Mesothelial cell of epicardium (in vitro differentiated cells): Measurements from ENCODE around the gene LYPD6. TPM values are rescaled to one million over a fixed set of nuclear protein-coding genes. Genes with fewer than 3 reads are reported as not detected.
"Not testable (repeated sequence)": the region's sequence is repeated elsewhere in the genome, so short reads cannot be mapped to it uniquely, and the experiment has no call there.

ENCODE experiments used
- DNase-seq, 2 experiments: peaks; one replicate each; pipeline ENCODE4 v3.0.0; 2021; ENCODE audit warnings: low spot score in 2 of 2; ENCODE audit not compliant: unreplicated experiment in 2 of 2
- H3K27ac Mint-ChIP-seq: 2 replicates; pipeline ENCODE4 v1.8.0; 2021; ENCODE audit warnings: mixed read lengths
- H3K27me3 Mint-ChIP-seq: 2 replicates; pipeline ENCODE4 v1.8.0; 2021; ENCODE audit warnings: low read depth, mixed read lengths
- H3K36me3 Mint-ChIP-seq: 2 replicates; pipeline ENCODE4 v1.8.0; 2021; ENCODE audit warnings: mixed read lengths
- H3K4me1 Mint-ChIP-seq: 2 replicates; pipeline ENCODE4 v1.8.0; 2021; ENCODE audit warnings: mixed read lengths
- H3K4me3 Mint-ChIP-seq: 2 replicates; pipeline ENCODE4 v1.8.0; 2021; ENCODE audit warnings: mild to moderate bottlenecking, moderate library complexity, mixed read lengths
- H3K9me3 Mint-ChIP-seq: 2 replicates; pipeline ENCODE4 v1.8.0; 2021; ENCODE audit warnings: mixed read lengths
- CTCF ChIP-seq: fragments of 200-600 bp; sonication (generic); IDR thresholded peaks from one replicate; pipeline ENCODE4 v1.5.0; 2021; ENCODE audit warnings: antibody characterized with exemption; ENCODE audit not compliant: unreplicated experiment
- total RNA-seq: library from RNA; stranded (reverse); gene quantifications from 3 replicates; pipeline ENCODE4 v1.2.1, GENCODE V29; 2021

LYPD6 gene
- total RNA-seq, 1 donor from 2014 or later = 16.2 TPM

GRCh38 chr2:149307014-149307413 lies 23.4 kb upstream of the LYPD6 start:
- Mint-ChIP-seq H3K4me3 (no peak overlapping the region), H3K27ac (peak overlapping the region; percentile 37), H3K36me3 (no peaks in the 10 kb centered on the region), H3K9me3 (no peaks in the 10 kb centered on the region), H3K27me3 (no peaks in the 10 kb centered on the region), H3K4me1 (peaks cover 27% of the 10 kb centered on the region)
- TF ChIP-seq CTCF = no peak
- no peak for DNase-seq

- H3K27ac Mint-ChIP-seq = no peak overlapping the region
- no peak for DNase-seq
- H3K4me3 Mint-ChIP-seq = no peak overlapping the region
- no peak for TF ChIP-seq CTCF
- no peaks in the 10 kb centered on the region for H3K9me3 Mint-ChIP-seq
- no peaks in the 10 kb centered on the region for H3K27me3 Mint-ChIP-seq
- H3K4me1 Mint-ChIP-seq = peaks cover 56% of the 10 kb centered on the region
- no peaks in the 10 kb centered on the region for H3K36me3 Mint-ChIP-seq
Observed at GRCh38 chr2:149310349-149310748, 20.0 kb upstream of the LYPD6 start.

GRCh38 chr2:149312039-149312438 lies 18.3 kb upstream of the LYPD6 start:
- Mint-ChIP-seq H3K36me3 (no peaks in the 10 kb centered on the region), H3K4me1 (peaks cover 54% of the 10 kb centered on the region), H3K27me3 (no peaks in the 10 kb centered on the region), H3K27ac (no peak overlapping the region), H3K9me3 (no peaks in the 10 kb centered on the region), H3K4me3 (no peak overlapping the region)
- no peak for TF ChIP-seq CTCF
- DNase-seq = no peak

GRCh38 chr2:149313512-149313972 lies 16.8 kb upstream of the LYPD6 start:
- H3K27ac Mint-ChIP-seq = peak overlapping the region; percentile 52

GRCh38 chr2:149314687-149315086 lies 15.7 kb upstream of the LYPD6 start:
- no peak for TF ChIP-seq CTCF
- Mint-ChIP-seq H3K27ac (peak overlapping the region; percentile 47), H3K36me3 (peaks cover 2% of the 10 kb centered on the region), H3K9me3 (peaks cover 4% of the 10 kb centered on the region), H3K4me1 (peaks cover 54% of the 10 kb centered on the region), H3K4me3 (no peak overlapping the region), H3K27me3 (no peaks in the 10 kb centered on the region)
- DNase-seq = no peak

More at GRCh38 chr2:149313512-149313972, 16.8 kb upstream of the LYPD6 start:
- peaks cover 4% of the 10 kb centered on the region for H3K9me3 Mint-ChIP-seq
- DNase-seq = peak; percentile 31 to 63
- no peaks in the 10 kb centered on the region for H3K27me3 Mint-ChIP-seq
- peaks cover 2% of the 10 kb centered on the region for H3K36me3 Mint-ChIP-seq
- peak; percentile 74 for TF ChIP-seq CTCF
- H3K4me3 Mint-ChIP-seq = peak overlapping the region; percentile 1
- peaks cover 54% of the 10 kb centered on the region for H3K4me1 Mint-ChIP-seq

GRCh38 chr2:149315461-149315860 lies 14.9 kb upstream of the LYPD6 start:
- H3K36me3 Mint-ChIP-seq = peaks cover 2% of the 10 kb centered on the region
- H3K4me3 Mint-ChIP-seq = no peak overlapping the region
- peaks cover 54% of the 10 kb centered on the region for H3K4me1 Mint-ChIP-seq
- no peak overlapping the region for H3K27ac Mint-ChIP-seq
- DNase-seq = no peak
- TF ChIP-seq CTCF = no peak
- no peaks in the 10 kb centered on the region for H3K27me3 Mint-ChIP-seq
- H3K9me3 Mint-ChIP-seq = peaks cover 4% of the 10 kb centered on the region

GRCh38 chr2:149318566-149318965 lies 11.8 kb upstream of the LYPD6 start:
- H3K4me1 Mint-ChIP-seq = peaks cover 45% of the 10 kb centered on the region
- H3K9me3 Mint-ChIP-seq, H3K4me3 Mint-ChIP-seq, H3K27ac Mint-ChIP-seq, H3K27me3 Mint-ChIP-seq, DNase-seq, H3K36me3 Mint-ChIP-seq: not testable (repeated sequence)
